ENCODE data around the gene PTPRG.
"Not testable (repeated sequence)": the region's sequence is repeated elsewhere in the genome, so short reads cannot be mapped to it uniquely, and the experiment has no call there.

PTPRG gene

GRCh38 chr3:61561374-61562041 lies at the start of gene PTPRG:
PTPRG (plus strand) TSS chr3:61561571; CDS start chr3:61562288, 717 bp downstream.
- peak; percentile 70 for DNase-seq

GRCh38 chr3:61518590-61518989 lies 42.8 kb upstream of the PTPRG start:
- no peak for DNase-seq

DNA sequence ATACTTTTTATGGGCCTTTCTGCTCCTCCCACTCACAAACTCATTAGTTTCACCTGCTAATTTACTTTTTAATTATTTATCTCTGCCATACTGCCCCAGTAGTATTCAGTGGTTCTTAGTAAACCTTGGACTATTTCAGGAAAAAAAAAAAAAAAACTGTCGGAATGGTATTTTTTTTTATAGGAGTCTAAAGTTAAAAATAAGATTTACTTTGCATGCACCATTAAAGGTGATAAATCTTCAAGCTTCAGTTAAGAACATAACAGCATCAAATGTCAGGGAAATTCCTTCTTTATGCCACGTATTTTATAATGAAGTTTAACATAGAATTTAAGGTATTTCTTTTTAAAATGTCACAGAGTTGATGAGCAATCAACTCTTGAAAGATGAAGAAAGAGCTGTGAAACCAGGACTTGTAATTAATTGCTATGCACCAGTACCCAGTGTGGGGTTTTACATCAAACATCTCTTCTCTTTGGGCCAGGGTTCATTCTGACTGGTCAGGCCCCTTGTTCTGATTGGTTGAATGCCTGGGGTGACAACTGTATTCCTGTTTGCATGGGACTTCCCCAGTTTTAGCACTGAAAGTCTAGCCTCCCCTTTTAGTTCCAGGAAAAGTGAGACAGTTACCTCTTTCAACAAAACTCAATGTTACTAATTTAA lies 40.3 kb upstream of the PTPRG start:
- DNase-seq, result no peak

DNA sequence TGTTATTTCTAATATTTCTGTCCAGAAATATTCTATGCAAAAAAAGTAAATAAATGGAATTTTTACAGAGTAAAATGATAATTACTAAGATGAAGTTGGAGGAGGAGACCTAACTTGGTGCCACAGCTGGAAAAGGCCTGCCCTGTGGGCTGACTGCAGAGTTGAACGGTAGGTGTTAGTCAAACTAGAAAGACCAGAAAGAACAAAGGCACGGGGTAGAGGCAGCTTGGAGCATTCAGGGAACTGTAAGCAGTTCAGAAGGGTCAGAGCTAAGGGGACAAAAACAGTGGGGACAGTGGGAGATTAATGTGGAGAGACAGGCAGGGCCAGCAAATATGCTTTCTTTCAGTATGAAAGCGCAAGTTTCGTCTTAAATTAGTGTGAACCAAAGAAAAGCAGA lies 39.3 kb upstream of the PTPRG start:
- no peak for DNase-seq

DNA sequence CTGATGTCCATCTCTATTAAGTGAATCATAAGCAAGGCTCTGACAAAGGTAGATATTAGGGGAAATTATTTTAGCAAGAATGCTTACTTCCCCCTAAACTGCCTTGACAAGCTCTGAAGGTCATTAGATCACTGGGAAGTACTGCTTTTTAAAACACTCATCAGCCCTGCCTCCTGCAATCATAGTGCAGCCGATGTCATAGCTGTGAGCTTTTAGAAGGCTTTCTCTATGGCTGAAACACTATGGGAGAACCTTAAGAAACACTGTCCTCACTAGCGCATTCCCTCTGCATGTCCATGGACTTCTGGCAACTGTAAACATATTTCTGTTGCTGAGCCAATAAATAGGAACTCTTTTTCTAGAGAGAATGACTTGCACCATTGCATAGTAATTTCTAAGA lies 38.7 kb upstream of the PTPRG start:
- DNase-seq, result no peak

GRCh38 chr3:61524933-61525332 lies 36.4 kb upstream of the PTPRG start:
- DNase-seq, result no peak

DNA sequence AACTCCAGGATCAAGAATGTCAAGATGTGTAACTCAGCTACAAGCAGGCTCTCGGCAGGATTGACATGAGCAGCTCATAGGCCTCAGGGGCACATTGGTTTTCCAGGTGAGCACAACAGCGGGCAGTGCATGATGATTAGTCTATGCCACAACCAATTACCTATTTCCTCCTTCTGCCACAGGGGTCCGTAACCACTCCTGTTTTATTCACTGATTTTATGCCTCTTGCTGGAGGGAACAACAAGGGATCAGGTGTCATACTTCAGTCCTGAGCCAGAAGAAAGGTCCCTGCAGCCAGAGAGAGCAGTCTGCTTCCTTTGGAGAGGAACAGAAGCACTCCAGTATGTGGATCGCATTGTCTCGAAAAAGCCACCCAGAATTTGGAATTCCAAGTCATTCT lies 35.1 kb upstream of the PTPRG start:
- no peak for DNase-seq

DNA sequence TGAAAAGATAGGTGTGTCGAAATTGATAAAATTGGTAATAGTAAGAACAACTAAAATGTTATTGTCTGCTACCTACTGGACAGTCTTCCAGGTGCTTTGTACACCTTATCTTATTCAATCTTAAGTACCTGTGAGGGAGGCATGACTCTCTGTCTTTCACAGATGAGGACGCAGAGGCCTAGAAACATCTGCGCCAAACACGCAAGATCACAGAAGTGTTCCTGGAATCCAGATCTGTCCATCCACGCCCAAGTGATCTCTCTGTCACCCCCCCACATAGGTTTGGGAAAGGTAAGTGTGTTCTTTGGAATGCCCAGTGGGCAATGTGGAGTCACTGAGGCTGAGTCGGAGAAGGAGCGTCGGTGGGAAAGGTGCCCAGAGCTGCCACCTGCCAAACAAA lies 34.4 kb upstream of the PTPRG start:
- no peak for DNase-seq

DNA sequence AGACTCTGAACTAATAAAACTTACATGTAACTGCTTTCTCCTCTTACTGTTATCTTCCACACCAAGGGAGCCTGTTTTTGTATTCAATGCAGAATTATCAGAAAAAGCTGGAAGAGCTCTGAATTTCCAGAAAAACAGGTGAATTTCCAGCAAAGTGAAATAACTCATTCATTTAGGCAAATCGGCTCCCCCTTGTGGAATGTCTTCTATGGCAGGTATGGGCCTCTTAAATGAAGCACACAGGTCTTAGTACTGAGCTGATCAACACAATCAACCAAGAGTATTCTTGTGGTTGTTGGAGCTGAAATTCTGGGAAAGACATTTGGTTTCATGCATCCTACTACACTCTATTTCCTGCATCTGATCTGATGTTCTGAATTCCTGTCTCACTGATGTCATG lies 31.0 kb upstream of the PTPRG start:
- no peak for DNase-seq

- no peak for DNase-seq
Measured at GRCh38 chr3:61531528-61531927, 29.8 kb upstream of the PTPRG start.

GRCh38 chr3:61532739-61533500 lies 28.5 kb upstream of the PTPRG start:
- DNase-seq, result no peak

GRCh38 chr3:61535826-61536225 lies 25.5 kb upstream of the PTPRG start:
- no peak for DNase-seq

DNA sequence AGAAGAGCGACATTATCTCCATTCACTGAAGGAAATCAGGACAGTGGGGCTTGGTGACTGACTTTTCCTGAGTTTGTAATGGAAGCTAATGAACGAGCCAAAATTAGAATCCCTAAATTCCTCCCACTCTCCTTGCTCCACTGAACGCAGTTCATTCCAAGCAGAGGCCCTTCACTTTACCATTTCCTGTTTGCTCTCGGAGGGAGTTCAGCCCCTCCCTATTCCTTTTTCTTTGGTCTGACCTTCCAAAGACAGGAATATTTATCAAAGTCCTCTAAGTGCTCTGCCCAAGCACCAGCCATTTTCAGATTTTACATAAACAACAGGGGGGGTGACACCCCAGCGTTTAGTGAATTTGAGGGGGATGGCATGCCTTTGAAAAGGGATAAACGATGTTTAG lies 24.0 kb upstream of the PTPRG start:
- DNase-seq, result no peak

GRCh38 chr3:61538486-61538885 lies 22.9 kb upstream of the PTPRG start:
- no peak for DNase-seq

DNA sequence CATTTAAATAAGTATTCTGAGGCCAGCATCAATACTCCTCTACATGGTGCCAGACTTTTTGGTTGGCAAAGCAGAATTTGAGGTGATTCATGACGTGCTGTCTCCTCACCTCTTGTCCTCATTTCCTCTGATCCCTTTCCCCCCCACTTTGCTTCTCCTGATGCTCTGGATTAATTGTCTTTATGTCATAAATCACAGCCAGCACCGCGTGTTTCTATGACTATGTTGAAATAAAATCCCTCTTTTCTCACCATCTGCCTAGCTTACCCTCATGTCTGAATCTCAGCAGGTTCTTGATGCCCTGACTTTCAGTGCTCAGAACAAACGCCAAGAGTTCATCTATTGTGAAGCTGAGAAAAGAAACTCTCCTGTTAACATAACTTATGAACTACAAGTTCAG lies 19.7 kb upstream of the PTPRG start:
- no peak for DNase-seq

DNA sequence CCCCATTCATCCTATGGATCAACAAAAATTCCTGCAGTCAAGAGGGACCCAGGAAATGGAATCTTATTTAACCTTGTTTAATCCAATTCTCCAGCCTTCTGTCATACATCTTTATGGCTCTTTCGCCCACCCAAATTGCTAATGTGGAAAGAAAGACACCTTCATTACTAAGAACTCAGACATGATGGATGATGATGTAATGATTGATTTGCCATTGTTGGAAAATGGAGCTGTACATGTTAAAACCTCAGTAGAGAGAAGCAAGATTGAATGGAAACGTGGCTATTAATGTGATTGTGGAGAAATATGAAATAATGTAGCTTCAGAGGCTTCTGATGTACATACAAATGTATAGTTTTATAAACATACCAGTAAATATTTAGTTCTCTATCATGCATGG lies 15.7 kb upstream of the PTPRG start:
- no peak for DNase-seq

DNA sequence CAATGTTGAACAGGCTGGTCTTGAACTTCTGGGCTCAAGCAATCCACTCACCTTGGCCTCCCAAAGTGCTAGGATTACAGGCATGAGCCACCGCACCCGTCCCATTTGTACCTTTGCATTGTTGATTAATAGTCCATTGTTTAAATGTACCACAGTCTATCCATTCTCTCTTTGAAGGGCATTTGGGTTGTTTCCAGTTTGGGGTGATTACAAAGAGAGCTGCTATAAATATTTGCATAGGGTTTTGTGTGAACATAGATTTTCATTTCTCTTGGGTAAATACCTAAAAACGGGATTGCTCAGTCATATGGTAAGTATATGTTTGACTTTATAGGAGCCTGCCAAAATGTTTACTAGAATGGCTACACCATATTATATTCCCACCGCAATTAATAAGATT lies 13.7 kb upstream of the PTPRG start:
- DNase-seq, result no peak

DNA sequence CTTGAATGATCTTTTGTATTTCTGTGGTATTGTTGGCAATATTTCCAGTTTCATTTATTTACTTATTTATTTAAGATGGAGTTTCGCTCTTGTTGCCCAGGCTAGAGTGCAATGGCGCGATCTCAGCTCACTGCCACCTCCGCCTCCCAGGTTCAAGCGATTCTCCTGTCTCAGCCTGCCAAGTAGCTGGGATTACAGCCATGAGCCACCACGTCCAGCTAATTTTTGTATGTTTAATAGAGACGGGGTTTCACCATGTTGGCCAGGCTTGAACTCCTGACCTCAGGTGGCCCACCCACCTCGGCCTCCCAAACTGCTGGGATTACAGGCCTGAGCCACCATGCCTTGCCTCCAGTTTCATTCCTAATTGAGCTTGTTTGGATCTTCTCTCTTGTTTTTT lies 8.7 kb upstream of the PTPRG start:
- DNase-seq, result not testable (repeated sequence)

DNA sequence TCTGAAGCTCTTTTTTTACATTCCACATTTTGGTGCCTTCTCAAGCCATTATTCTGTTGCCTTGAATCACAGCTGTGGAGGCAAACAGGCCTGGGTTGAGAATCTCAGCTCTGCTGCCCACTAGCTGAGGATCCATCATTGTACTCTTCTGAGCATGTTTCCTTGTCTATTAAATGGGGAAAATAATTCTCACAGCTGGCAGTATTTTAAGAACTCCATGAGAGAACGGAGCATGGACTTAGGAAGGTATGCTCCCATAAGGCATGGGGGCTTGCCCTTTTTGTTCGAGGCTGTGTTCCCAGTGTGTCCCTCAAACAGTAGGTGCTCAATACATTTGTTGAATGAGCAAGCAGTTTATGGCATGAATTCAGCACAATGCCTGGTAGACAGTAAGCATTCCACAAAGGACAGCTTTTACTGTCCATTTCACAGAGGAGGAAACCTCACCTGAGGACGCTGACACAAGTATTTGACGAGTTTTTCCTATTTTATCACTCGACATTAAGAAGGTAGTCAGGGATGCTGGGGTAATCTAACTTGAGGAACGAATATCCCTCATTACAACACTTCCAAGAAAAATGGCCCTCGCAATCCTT lies 2.1 kb upstream of the PTPRG start:
- no peak for DNase-seq

DNA sequence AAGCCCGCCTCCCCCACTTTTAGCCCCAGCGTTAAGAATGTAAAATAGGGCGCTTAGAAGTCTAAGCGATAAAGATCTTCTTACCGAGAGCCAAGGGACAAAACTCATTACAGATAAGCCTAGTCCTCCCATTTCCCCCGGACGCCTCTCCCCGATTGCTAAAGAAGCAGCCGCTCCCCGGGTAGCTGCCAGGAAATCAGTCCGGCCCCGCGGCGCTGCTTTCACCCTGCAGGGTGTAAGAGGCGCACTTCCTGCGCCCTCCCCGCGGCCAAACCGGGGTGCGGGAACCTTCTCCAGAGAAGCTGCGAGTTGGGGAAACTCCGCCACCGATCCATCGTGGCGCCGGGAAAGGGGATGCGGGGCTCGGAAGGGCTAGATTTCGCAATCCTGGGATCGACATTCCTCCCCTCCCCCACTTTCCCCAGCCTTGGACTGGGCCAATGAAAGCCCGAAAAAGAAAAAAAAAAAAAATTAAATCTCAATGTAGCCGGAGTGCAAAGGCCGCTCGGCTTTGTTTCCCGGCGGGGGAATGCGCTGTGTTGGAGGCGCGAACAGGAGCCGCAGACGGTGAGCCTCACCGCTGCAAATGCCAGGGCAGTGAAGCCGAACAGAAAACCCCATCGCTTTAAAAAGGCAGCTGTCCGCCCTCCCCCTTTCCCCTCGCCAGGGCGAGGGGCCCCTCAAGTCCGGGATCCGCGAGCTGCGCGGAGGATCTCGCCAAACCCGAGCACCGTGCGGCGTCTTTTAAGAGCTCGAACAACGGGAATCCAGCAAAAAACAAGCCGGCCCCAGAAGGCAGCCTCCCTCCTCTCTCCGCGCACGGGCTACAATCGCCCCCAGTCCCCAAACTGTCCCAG lies 626 bp upstream of the PTPRG start:
- DNase-seq, result peak; percentile 18

DNA sequence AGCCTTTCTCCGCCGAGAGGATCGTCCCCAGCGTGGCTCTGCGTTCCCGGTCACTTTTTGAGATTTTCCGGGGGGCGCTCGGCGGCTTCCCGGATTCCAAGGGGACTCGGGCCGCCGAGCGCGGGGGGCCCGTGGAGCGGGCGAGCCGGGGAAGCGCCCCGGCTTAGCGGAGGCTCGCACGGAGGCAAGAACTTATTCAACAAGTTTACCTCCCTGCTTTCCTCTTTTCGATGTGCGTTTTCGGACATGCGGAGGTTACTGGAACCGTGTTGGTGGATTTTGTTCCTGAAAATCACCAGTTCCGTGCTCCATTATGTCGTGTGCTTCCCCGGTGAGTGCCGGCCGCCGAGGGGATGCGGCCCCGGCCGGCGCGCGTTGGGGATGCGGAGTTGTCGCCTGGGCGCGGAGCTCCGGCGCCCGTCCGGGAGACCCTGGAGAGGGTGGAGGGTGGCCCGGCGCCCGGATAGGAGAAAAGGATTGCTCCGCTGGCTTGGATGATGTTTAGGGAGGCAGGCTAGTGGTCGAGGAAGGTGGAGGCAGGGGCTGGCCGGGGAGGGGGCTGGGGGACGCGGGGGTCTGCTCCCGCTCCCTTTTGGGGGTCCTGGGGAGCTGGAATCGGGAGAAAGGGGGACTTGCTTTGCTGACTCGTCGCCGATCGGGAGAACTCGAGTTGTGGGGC lies 810 bp downstream of the PTPRG start:
- DNase-seq, result no peak

DNA sequence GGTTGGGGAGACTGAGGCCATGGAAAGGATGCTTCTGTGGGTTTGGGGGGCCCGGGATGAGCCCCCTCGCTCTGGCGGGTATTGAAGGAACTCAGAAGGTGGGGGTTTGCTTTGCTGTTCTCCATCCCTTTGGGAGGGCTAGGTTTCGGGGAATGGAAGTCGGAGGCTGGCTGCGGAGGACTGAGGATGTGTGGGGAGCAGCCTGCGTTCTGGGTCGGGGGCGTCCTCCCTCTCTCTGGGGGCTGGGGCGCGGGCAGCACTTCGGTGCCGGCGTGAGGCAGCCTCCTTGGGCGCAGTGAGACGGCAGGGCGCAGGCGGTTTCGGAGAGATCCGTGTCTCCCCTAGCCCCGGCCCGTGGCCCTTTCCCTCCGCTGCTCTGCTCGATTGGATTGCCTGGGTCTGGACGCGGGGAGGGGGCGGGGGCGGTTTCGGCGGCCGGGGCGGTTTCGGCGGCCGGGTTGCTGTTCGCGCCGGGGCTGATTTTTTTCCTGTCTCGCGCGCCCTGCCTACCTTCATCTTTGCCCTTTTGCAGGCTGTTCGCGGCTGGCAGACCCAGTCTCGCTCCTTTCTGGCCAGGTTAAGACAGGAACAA lies 1.4 kb downstream of the PTPRG start:
- no peak for DNase-seq
